Duodenal mucosa (tissue), 2 donors: ENCODE results near the gene NABP1.
A peak's percentile ranks its signal among the peaks of the same experiment; 100 is the strongest.

Experiments
- H3K27ac ChIP-seq: one replicate; pipeline ENCODE4 v1.7.0; 2013; ENCODE audit warnings: low read depth, low read length
- H3K27me3 ChIP-seq, 2 donors: one replicate each; pipeline ENCODE4 v1.7.0; 2013; ENCODE audit warnings: low read length in 2 of 2, control low read depth in 1 of 2; ENCODE audit not compliant: insufficient read depth in 2 of 2, control insufficient read depth in 1 of 2
- H3K36me3 ChIP-seq, 2 donors: one replicate each; pipeline ENCODE4 v1.7.0; 2013; ENCODE audit warnings: low read length in 2 of 2, control low read depth in 1 of 2; ENCODE audit not compliant: insufficient read depth in 2 of 2, control insufficient read depth in 1 of 2
- H3K4me1 ChIP-seq, 2 donors: one replicate each; pipeline ENCODE4 v1.7.0; 2013; ENCODE audit warnings: low read length in 2 of 2, control low read depth in 1 of 2; ENCODE audit not compliant: insufficient read depth in 2 of 2, control insufficient read depth in 1 of 2
- H3K4me3 ChIP-seq, 2 donors: one replicate each; pipeline ENCODE4 v1.7.0; 2013; ENCODE audit warnings: low read length in 2 of 2, low read depth in 1 of 2
- H3K9ac ChIP-seq, 2 donors: one replicate each; pipeline ENCODE4 v1.7.0; 2013; ENCODE audit warnings: low read length in 2 of 2, low read depth in 1 of 2
- H3K9me3 ChIP-seq, 2 donors: one replicate each; pipeline ENCODE4 v1.7.0; 2013; ENCODE audit warnings: low read length in 2 of 2, control low read depth in 1 of 2; ENCODE audit not compliant: control insufficient read depth in 1 of 2

Gene NABP1

DNA sequence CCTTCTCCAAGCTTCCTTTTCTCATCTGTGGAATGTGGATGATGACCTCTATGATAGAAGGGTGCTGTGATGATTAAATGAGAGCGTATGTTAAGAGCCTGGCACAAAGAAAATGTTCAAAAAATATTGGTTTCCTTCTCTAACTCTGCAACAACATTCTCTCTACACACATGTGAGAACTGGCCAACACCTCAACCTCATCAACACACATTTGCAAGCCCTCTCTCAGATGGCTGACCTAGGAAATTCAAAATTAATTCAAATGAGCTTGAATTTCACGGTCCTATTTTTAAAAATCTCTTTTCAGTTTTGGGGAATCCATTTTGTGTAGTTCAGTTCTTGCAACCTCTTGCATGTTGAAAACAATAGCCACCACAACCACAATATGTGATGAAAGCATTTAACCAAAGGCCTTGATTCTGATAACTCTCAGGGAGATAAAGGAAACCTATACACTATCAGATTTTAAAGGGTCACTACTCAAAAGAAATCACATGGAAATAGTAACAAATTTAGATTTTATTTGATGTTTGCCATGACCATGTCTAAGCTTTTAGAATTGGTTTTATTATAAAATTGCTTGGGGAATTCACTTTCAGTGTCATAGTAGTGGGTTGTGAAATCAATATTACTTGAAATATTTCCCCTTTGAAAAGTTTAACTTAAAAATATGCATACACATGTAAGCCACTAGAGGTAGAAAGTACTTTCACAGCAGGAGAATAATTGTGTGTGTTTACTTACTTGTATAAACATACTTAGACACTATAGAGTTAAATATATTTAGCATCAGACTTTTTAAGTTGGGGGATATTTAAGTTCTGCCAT, 16.6 kb upstream of the NABP1 start:
- Histone ChIP-seq H3K9ac (no peak overlapping the region), H3K27ac (no peak overlapping the region), H3K27me3 (no peaks in the 10 kb centered on the region)

GRCh38 chr2:191664823-191665677, 12.9 kb upstream of the NABP1 start:
- Histone ChIP-seq H3K27ac (no peak overlapping the region), H3K36me3 (no peaks in the 10 kb centered on the region), H3K4me1 (no peaks in the 10 kb centered on the region), H3K9me3 (no peaks in the 10 kb centered on the region), H3K9ac (no peak overlapping the region), H3K27me3 (no peaks in the 10 kb centered on the region), H3K4me3 (no peak overlapping the region)

More for the DNA sequence above, 16.6 kb upstream of the NABP1 start:
- Histone ChIP-seq H3K4me1 (no peaks in the 10 kb centered on the region), H3K9me3 (no peaks in the 10 kb centered on the region), H3K36me3 (no peaks in the 10 kb centered on the region), H3K4me3 (no peak overlapping the region)

DNA sequence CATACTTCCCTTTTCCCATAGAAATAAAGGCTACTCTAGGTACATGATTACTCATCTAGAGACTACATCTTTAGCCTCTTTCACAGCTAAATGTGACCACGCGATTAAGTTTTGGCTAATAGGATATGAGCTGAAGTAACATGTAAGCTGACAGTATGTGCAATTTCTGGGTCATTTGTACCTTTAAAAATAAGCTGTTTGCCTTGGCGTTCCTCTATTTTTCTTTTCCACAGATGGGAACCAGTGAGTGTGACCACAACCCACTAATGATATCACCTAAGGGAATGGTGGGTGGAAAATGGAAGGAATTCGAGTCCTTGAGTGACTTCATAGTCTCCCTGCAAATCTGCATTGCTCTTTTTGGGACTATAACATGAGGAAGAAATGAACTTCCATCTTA, 11.7 kb upstream of the NABP1 start:
- Histone ChIP-seq H3K9ac (no peak overlapping the region), H3K27ac (no peak overlapping the region), H3K36me3 (no peaks in the 10 kb centered on the region)

GRCh38 chr2:191666732-191667131, 11.2 kb upstream of the NABP1 start:
- no peak overlapping the region for H3K4me3 ChIP-seq
- H3K36me3 ChIP-seq: no peaks in the 10 kb centered on the region
- H3K9ac ChIP-seq: no peak overlapping the region
- no peaks in the 10 kb centered on the region for H3K27me3 ChIP-seq
- H3K9me3 ChIP-seq: no peaks in the 10 kb centered on the region
- no peaks in the 10 kb centered on the region for H3K4me1 ChIP-seq
- H3K27ac ChIP-seq: no peak overlapping the region

More for the DNA sequence above, 11.7 kb upstream of the NABP1 start:
- Histone ChIP-seq H3K9me3 (no peaks in the 10 kb centered on the region), H3K4me1 (no peaks in the 10 kb centered on the region), H3K4me3 (no peak overlapping the region), H3K27me3 (no peaks in the 10 kb centered on the region)

GRCh38 chr2:191670076-191670475, 7.9 kb upstream of the NABP1 start:
- Histone ChIP-seq H3K27ac (no peak overlapping the region), H3K9ac (no peak overlapping the region), H3K9me3 (no peaks in the 10 kb centered on the region)

DNA sequence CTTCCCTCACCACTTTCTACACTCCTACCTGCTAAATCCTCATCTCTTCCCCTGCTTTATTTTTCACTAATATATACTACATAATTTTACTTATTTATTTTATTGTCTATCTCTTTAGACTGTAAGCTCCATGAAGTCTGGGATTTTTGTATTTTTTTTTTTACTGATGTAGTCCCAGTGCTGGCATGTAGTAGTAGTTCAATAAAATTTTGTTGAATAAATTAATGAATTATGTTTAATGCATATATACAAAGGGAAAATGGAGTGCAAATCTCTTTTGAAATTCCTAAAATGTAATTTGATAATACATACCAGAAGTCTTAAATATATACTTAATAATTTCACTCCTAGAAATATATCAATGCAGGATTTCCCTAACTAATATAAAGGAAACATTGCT, 7.1 kb upstream of the NABP1 start:
- no peak overlapping the region for H3K27ac ChIP-seq
- no peaks in the 10 kb centered on the region for H3K9me3 ChIP-seq
- peaks cover 3 to 6% of the 10 kb centered on the region in 2 donors for H3K4me1 ChIP-seq
- H3K27me3 ChIP-seq: no peaks in the 10 kb centered on the region
- H3K9ac ChIP-seq: no peak overlapping the region
- no peak overlapping the region for H3K4me3 ChIP-seq
- no peaks in the 10 kb centered on the region for H3K36me3 ChIP-seq

More at GRCh38 chr2:191670076-191670475, 7.9 kb upstream of the NABP1 start:
- H3K4me1 ChIP-seq: no peaks in the 10 kb centered on the region
- H3K36me3 ChIP-seq: no peaks in the 10 kb centered on the region
- no peaks in the 10 kb centered on the region for H3K27me3 ChIP-seq
- no peak overlapping the region for H3K4me3 ChIP-seq

- peak overlapping the region; percentile 95 for H3K27ac ChIP-seq
- no peaks in the 10 kb centered on the region for H3K36me3 ChIP-seq
- peaks cover 10 to 20% of the 10 kb centered on the region in 2 donors for H3K4me1 ChIP-seq
- peak overlapping the region in 1 of 2 donors; percentile 97 for H3K9ac ChIP-seq
- H3K9me3 ChIP-seq: no peaks in the 10 kb centered on the region
- no peaks in the 10 kb centered on the region for H3K27me3 ChIP-seq
- H3K4me3 ChIP-seq: peak overlapping the region; percentile 23 to 80
These were observed 1.9 kb upstream of the NABP1 start for GRCh38 chr2:191675807-191676721.

- Histone ChIP-seq H3K36me3 (peaks cover 0 to 1% of the 10 kb centered on the region in 2 donors), H3K9ac (peak overlapping the region; percentile 97 to 98), H3K27me3 (no peaks in the 10 kb centered on the region), H3K9me3 (no peaks in the 10 kb centered on the region), H3K4me1 (peaks cover 10 to 20% of the 10 kb centered on the region in 2 donors), H3K27ac (peak overlapping the region; percentile 95), H3K4me3 (peak overlapping the region; percentile 80 to 86)
These were observed 918 bp upstream of the NABP1 start for GRCh38 chr2:191676790-191677645.
